ENCODE data around the gene MCM9.

- TF ChIP-seq CTCF (IDR thresholded peaks at IDR 0.05; ENCODE audit: poor library complexity) (no peak), EZH2 (IDR thresholded peaks at IDR 0.05; ENCODE audit: borderline replicate concordance) (no peak)
Observed at GRCh38 chr6:118826096-118826495, 108.9 kb downstream of the MCM9 start.
